GM23338 (cell line): ENCODE results near the gene BCKDHA.

Source experiments
- CREB1 ChIP-seq: fragments of 250-450 bp; sonication (Bioruptor Pico); IDR thresholded peaks from 2 replicates; pipeline ENCODE4 v1.5.0; 2020; ENCODE audit warnings: low read depth, mild to moderate bottlenecking, moderate library complexity
- CTCF ChIP-seq, 2 experiments: fragments of 200-600 bp in 1 of 2; sonication (generic) in 1 of 2; conservative IDR thresholded peaks; 2 replicates each; pipeline versions ENCODE4 v1.5.1 to v1.6.1; 2016 to 2017; ENCODE audit warnings: antibody characterized with exemption in 2 of 2, low read depth in 2 of 2, mild to moderate bottlenecking in 2 of 2, moderate library complexity in 1 of 2
- EZH2 ChIP-seq: fragments of 200-600 bp; sonication (generic); IDR thresholded peaks from one replicate; pipeline ENCODE4 v1.8.0; 2017; ENCODE audit warnings: antibody characterized with exemption, mild to moderate bottlenecking, low read depth; ENCODE audit not compliant: unreplicated experiment
- EZH2phosphoT487 ChIP-seq: fragments of 200-600 bp; sonication (generic); IDR thresholded peaks from one replicate; pipeline ENCODE4 v1.8.1; 2018; ENCODE audit warnings: antibody characterized with exemption; ENCODE audit not compliant: unreplicated experiment
- POLR2AphosphoS5 ChIP-seq: IDR thresholded peaks from 2 replicates; pipeline ENCODE4 v1.6.1; 2016; ENCODE audit warnings: antibody characterized with exemption, low read depth
- REST ChIP-seq: IDR thresholded peaks from one replicate; pipeline ENCODE4 v1.6.1; 2018; ENCODE audit warnings: antibody characterized with exemption; ENCODE audit not compliant: unreplicated experiment
- STAT1 ChIP-seq: IDR thresholded peaks from one replicate; pipeline ENCODE4 v1.6.1; 2016; ENCODE audit warnings: antibody characterized with exemption; ENCODE audit not compliant: unreplicated experiment

GRCh38 chr19:41456342-41456918, 58.8 kb downstream of the BCKDHA start:
- TF ChIP-seq POLR2AphosphoS5 (no peak), CTCF (conservative IDR thresholded peaks at IDR 0.05; ENCODE audit: low read depth in 2 of 2) (no peak), CREB1 (CRISPR knock-in tag) (no peak), EZH2 (no peak), REST (no peak), STAT1 (no peak), EZH2phosphoT487 (no peak)
